ENCODE results near the gene AFF1.

DNA sequence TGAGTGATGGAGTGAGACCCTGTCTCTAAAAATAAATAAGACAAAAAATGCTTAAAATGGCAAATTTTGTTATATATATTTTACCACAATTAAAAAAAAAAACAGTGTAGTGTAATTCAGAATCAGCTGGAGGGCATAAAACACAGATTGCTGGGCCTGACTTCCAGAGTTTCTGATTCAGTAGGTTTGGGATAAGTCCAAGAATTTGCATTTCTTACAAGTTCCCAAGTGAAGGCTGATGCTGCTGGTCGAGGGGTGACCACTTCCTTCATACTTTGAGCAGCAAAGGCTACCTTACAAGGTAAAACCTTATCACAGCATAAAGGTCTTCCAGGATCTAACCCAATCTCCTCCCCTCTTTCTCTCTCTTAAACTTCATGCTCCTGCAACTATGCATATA, 244.9 kb downstream of the AFF1 start:
- TF ChIP-seq, protein P1, sequence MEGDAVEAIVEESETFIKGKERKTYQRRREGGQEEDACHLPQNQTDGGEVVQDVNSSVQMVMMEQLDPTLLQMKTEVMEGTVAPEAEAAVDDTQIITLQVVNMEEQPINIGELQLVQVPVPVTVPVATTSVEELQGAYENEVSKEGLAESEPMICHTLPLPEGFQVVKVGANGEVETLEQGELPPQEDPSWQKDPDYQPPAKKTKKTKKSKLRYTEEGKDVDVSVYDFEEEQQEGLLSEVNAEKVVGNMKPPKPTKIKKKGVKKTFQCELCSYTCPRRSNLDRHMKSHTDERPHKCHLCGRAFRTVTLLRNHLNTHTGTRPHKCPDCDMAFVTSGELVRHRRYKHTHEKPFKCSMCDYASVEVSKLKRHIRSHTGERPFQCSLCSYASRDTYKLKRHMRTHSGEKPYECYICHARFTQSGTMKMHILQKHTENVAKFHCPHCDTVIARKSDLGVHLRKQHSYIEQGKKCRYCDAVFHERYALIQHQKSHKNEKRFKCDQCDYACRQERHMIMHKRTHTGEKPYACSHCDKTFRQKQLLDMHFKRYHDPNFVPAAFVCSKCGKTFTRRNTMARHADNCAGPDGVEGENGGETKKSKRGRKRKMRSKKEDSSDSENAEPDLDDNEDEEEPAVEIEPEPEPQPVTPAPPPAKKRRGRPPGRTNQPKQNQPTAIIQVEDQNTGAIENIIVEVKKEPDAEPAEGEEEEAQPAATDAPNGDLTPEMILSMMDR (conservative IDR thresholded peaks at IDR 0.05) = no peak
- no peak for TF ChIP-seq EZH2 (IDR thresholded peaks at IDR 0.05; ENCODE audit: low read depth)
